Ishikawa (cell line): ENCODE results near the gene ZKSCAN5.

ENCODE experiments used
- FOXM1 ChIP-seq: IDR thresholded peaks from 2 replicates; pipeline ENCODE4 v1.6.1; 2012; ENCODE audit warnings: low read depth, borderline replicate concordance
- REST ChIP-seq: IDR thresholded peaks from 2 replicates; pipeline ENCODE4 v1.6.1; 2012; ENCODE audit warnings: low read depth, mild to moderate bottlenecking

GRCh38 chr7:99493823-99494222 is 10.6 kb upstream of the ZKSCAN5 start:
- TF ChIP-seq REST = no peak
- TF ChIP-seq FOXM1 = no peak
